Thymus (tissue), 11 donors: ENCODE data around the gene KCNMA1. TPM values are rescaled to one million over a fixed set of nuclear protein-coding genes. Genes with fewer than 3 reads are reported as not detected.

Source experiments
- DNase-seq, 9 donors: peaks; one replicate each; pipeline ENCODE4 v3.0.0-alpha.2; 2013; ENCODE audit warnings: low spot score in 9 of 9, low read depth in 6 of 9, missing footprints in 1 of 9
- H3K27ac ChIP-seq, 2 donors: one replicate each; pipeline ENCODE4 v1.5.1; 2013; ENCODE audit warnings: control low read depth in 1 of 2, low read depth in 1 of 2, low read length in 1 of 2, mild to moderate bottlenecking in 1 of 2, moderate library complexity in 1 of 2
- H3K27me3 ChIP-seq, 2 donors: one replicate each; pipeline ENCODE4 v1.5.1; 2013; ENCODE audit warnings: low read length in 1 of 2; ENCODE audit not compliant: control insufficient read depth in 2 of 2, insufficient read depth in 1 of 2
- H3K36me3 ChIP-seq, 2 donors: one replicate each; pipeline ENCODE4 v1.5.1; 2013; ENCODE audit warnings: low read length in 1 of 2, mild to moderate bottlenecking in 1 of 2, moderate library complexity in 1 of 2; ENCODE audit not compliant: control insufficient read depth in 2 of 2, insufficient read depth in 2 of 2
- H3K4me1 ChIP-seq, 2 donors: one replicate each; pipeline ENCODE4 v1.5.1; 2013; ENCODE audit warnings: low read length in 2 of 2; ENCODE audit not compliant: control insufficient read depth in 2 of 2, insufficient read depth in 2 of 2
- H3K4me3 ChIP-seq, 2 donors: one replicate each; pipeline ENCODE4 v1.5.1; 2013; ENCODE audit warnings: low read length in 2 of 2, control low read depth in 1 of 2, mild to moderate bottlenecking in 1 of 2
- H3K9me3 ChIP-seq, 2 donors: one replicate each; pipeline ENCODE4 v1.5.1; 2013; ENCODE audit warnings: low read length in 1 of 2, mild to moderate bottlenecking in 1 of 2; ENCODE audit not compliant: control insufficient read depth in 2 of 2, insufficient read depth in 1 of 2
- WGBS: extraction: QIAGEN DNeasy Blood & Tissue Kit; methylation state at CpG from one replicate; pipeline ENCODE4 v1.1.7; 2013; 5-methylcytosine and 5-hydroxymethylcytosine counted together
- polyA plus RNA-seq: library from polyadenylated mRNA; stranded (reverse); fragments of 200-250 nt; gene quantifications from one replicate; pipeline ENCODE4 v1.2.3, GENCODE V29; 2013
- total RNA-seq: library from RNA; stranded (reverse); fragments of 120-200 nt; gene quantifications from one replicate; pipeline ENCODE4 v1.2.4, GENCODE V29; 2013
- donor health status: healthy.

The KCNMA1 gene
- total and polyA plus RNA-seq, 2 donors = 1.9 to 12.9 TPM

GRCh38 chr10:77309092-77309491 is 328.5 kb downstream of the KCNMA1 start:
- no peaks in the 10 kb centered on the region for H3K27me3 ChIP-seq
- 79% methylated on average over 6 of the region's 6 CpGs for WGBS
- H3K36me3 ChIP-seq = no peaks in the 10 kb centered on the region
- DNase-seq = no peak
- H3K4me3 ChIP-seq = no peak overlapping the region
- no peak overlapping the region for H3K27ac ChIP-seq
- H3K9me3 ChIP-seq = no peaks in the 10 kb centered on the region
- no peaks in the 10 kb centered on the region for H3K4me1 ChIP-seq

DNA sequence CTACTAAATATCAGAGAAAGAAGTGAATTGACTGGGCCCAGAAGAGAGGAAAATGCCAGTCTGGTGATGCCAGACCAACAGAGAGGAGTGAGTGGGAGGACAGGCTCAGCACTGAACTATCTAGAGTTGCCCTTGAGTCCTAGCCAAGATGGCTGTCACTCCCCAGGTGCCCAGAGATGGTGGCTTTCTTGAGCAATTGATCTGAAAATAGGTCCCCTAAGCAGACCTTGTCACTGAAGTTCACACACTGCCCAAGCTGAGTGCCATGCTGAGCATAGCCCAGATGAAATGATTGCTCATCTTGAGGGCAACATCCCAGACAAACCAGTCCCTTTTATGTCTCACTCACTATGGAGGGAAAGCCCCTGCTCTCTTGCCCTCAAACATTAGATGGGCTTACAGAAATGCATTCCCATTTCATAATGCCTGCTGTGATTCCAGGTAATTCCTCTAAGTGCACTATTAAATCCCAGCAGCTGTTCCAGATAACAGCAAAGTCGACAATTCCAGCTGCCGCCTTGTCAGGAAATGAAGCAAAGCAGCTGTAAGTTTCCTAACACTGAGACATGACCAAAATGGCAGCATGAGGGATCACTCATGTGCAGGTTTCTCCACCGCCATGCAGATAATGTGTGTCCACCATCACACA is 329.4 kb downstream of the KCNMA1 start:
- Histone ChIP-seq H3K4me3 (no peak overlapping the region), H3K4me1 (no peaks in the 10 kb centered on the region), H3K9me3 (peaks cover 0 to 2% of the 10 kb centered on the region in 2 donors), H3K27me3 (no peaks in the 10 kb centered on the region), H3K36me3 (no peaks in the 10 kb centered on the region), H3K27ac (no peak overlapping the region)
- 93% methylated on average over 3 of the region's 3 CpGs for WGBS
- DNase-seq = no peak

- Histone ChIP-seq H3K36me3 (no peaks in the 10 kb centered on the region), H3K4me3 (no peak overlapping the region), H3K4me1 (no peaks in the 10 kb centered on the region), H3K27ac (no peak overlapping the region), H3K27me3 (no peaks in the 10 kb centered on the region), H3K9me3 (peaks cover 2 to 6% of the 10 kb centered on the region in 2 donors)
- 96% methylated on average over 4 of the region's 4 CpGs for WGBS
- no peak for DNase-seq
Observed at GRCh38 chr10:77306666-77307065, 330.9 kb downstream of the KCNMA1 start.

DNA sequence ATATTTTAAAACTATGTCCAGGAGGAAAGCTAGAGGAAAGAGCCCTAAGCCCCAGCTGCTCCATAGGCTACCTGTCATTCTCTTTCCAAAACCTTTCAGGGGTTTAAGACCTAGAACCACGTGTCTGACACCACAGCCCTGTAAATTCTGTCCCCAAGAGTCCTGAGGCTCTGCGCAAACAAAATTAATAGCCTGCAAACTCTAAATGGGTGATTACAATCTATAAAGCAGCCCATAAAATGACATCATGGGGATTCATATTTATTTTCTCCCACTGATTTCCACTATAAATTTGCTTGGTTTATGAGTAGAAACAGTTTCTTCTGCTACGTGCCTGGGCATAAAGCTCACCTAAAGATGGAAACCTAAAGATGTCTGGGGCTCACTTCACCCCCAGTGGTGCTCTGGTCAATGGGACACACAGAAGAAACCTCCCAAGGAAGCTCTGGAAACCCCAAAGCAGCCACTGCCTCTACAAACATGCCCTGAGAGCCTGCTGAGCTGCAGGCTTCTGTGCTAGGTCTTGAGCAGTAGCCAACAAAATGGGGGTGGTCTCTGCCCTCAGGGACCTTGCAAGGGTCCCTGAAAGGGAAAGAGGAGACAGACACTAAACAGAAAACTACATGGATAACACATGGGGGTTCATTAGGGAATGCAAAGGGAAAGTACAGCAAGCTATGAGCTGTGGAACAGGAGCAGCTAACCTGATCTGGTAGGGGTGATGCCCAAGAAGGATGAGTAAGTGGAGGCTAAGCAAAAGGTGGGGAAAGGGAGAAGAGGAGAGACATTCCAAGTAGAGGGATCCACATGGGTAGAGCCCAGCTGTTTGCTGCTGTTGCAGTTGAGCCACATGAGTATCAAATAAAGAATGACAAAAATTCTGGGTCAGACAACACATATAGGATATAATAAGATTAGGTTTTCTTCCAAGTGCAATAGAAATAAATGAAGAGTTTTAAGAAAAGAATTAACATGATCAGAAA is 331.7 kb downstream of the KCNMA1 start:
- no peak overlapping the region for H3K27ac ChIP-seq
- WGBS = 84% methylated on average over 3 of the region's 3 CpGs
- H3K4me1 ChIP-seq = no peaks in the 10 kb centered on the region
- DNase-seq = no peak
- H3K27me3 ChIP-seq = no peaks in the 10 kb centered on the region
- peaks cover 2 to 6% of the 10 kb centered on the region in 2 donors for H3K9me3 ChIP-seq
- no peak overlapping the region for H3K4me3 ChIP-seq
- H3K36me3 ChIP-seq = no peaks in the 10 kb centered on the region

- no peak for DNase-seq
- no peak overlapping the region for H3K4me3 ChIP-seq
- H3K4me1 ChIP-seq = no peaks in the 10 kb centered on the region
- no peaks in the 10 kb centered on the region for H3K27me3 ChIP-seq
- 93% methylated on average over 3 of the region's 3 CpGs for WGBS
- no peak overlapping the region for H3K27ac ChIP-seq
- H3K36me3 ChIP-seq = no peaks in the 10 kb centered on the region
- H3K9me3 ChIP-seq = peaks cover 2 to 6% of the 10 kb centered on the region in 2 donors
Observed at GRCh38 chr10:77304192-77304591, 333.4 kb downstream of the KCNMA1 start.

- Histone ChIP-seq H3K4me3 (no peak overlapping the region), H3K36me3 (no peaks in the 10 kb centered on the region), H3K27ac (no peak overlapping the region), H3K27me3 (no peaks in the 10 kb centered on the region), H3K4me1 (no peaks in the 10 kb centered on the region), H3K9me3 (peaks cover 2 to 6% of the 10 kb centered on the region in 2 donors)
- DNase-seq = no peak
- 91% methylated on average over 3 of the region's 3 CpGs for WGBS
Observed at GRCh38 chr10:77301305-77301730, 336.3 kb downstream of the KCNMA1 start.

- Histone ChIP-seq H3K36me3 (no peaks in the 10 kb centered on the region), H3K4me1 (no peaks in the 10 kb centered on the region), H3K27ac (no peak overlapping the region), H3K9me3 (peaks cover 2 to 6% of the 10 kb centered on the region in 2 donors), H3K27me3 (no peaks in the 10 kb centered on the region), H3K4me3 (no peak overlapping the region)
- no peak for DNase-seq
- WGBS = 85% methylated on average over 3 of the region's 3 CpGs
Observed at GRCh38 chr10:77300682-77301302, 336.8 kb downstream of the KCNMA1 start.

DNA sequence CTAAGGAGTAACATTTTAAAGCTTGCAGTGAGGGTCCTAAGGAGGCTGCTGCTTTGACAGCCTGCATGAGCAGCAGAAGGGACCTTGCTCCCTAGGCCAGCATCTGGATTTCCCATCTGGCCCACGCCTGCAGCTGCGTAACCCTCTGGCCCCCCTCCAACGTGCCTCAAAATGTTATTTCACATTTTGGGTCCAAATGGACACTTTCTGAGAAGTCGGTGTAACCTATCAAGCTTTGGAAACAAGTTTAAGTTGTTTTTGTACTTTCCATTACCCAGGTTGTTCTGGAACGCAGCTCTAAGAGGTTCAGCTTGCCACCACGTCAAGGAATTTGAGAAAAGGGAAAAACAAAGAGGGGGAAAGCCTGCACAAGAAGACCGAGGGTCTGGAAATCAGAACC is 338.3 kb downstream of the KCNMA1 start:
- no peaks in the 10 kb centered on the region for H3K4me1 ChIP-seq
- peaks cover 2 to 6% of the 10 kb centered on the region in 2 donors for H3K9me3 ChIP-seq
- no peak overlapping the region for H3K27ac ChIP-seq
- H3K4me3 ChIP-seq = no peak overlapping the region
- 90% methylated on average over 7 of the region's 7 CpGs for WGBS
- no peak for DNase-seq
- no peaks in the 10 kb centered on the region for H3K27me3 ChIP-seq
- H3K36me3 ChIP-seq = no peaks in the 10 kb centered on the region

DNA sequence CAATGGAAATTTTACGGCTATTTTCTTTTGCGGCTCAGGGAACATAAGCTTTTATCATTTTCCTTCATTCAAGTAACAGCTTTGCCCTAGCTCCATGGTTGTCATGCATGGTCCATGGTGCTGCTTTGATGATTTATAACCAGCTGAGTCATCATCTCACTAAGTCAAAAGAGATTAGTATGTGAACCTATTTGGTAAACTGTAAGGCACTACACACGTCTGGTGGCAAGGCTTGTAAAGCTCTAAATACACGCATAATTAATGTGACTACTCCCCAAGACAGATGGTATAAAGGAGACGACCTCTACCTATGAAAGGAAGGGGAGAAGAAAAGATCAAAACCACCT is 340.2 kb downstream of the KCNMA1 start:
- Histone ChIP-seq H3K27ac (no peak overlapping the region), H3K27me3 (no peaks in the 10 kb centered on the region), H3K9me3 (peaks cover 0 to 4% of the 10 kb centered on the region in 2 donors), H3K4me3 (no peak overlapping the region), H3K36me3 (no peaks in the 10 kb centered on the region), H3K4me1 (no peaks in the 10 kb centered on the region)
- no peak for DNase-seq
- 58% methylated on average over 5 of the region's 5 CpGs for WGBS
